Measurements from ENCODE around the gene AURKAIP1. TPM values are rescaled to one million over a fixed set of nuclear protein-coding genes. Genes with fewer than 3 reads are reported as not detected.
A peak's percentile ranks its signal among the peaks of the same experiment; 100 is the strongest.

Gene AURKAIP1
- total and polyA plus RNA-seq, 9 of the 15 experiments (the other 6 are each of a cell fraction or from before 2014, with no cell fraction given): 7.8 to 478 (median 92.0) TPM

DNA sequence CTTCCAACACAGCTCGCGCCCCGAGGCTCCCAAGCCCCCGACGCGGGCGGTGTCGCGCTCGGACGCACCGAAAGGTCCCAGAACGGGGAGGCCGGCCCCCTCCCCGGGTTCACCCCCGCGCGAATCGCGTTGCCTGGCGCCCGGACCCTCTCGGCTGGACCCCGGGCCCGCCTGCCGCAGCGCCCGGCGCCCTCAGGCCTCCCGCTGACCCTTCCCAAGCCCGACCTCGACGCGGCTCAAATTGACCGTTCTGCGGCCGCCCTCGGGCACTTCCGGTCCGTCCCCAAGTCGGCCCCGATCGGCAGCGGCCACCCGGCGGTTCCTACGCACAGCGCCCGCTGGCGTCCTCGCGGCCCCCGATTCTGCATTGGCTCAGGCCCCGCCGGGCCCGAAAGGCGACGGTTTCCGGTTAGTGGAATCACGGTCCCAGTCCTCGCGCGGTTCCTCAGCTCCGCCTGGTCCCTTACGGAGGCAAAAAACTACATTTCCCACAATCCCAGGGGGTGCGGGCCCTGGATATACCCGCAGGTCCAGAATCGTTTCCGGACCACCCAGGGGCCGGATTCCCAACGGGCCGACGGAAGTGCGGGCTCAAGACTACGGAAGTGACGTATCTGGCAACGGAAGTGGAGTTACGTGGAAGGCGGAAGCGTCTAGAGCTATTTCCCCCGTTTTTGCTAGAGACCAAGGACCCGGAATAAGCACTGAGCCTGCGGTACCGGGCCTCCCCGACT lies at the start of gene AURKAIP1 (continued):
- 0 out of 2 replicates have a peak, but pooled peaks have one; percentile 20 for TF ChIP-seq ZNF282 (CRISPR knock-in tag; IDR thresholded peaks at IDR 0.05)
- no peak for TF ChIP-seq KLF16 (IDR thresholded peaks at IDR 0.05)
- peak; percentile 98 for TF ChIP-seq ELF1 (tag; IDR thresholded peaks at IDR 0.05)
- no peak; the same call in 1 of the 2 replicates for TF ChIP-seq SNIP1 (IDR thresholded peaks at IDR 0.05; ENCODE audit: low read depth)
- TF ChIP-seq, protein P1, sequence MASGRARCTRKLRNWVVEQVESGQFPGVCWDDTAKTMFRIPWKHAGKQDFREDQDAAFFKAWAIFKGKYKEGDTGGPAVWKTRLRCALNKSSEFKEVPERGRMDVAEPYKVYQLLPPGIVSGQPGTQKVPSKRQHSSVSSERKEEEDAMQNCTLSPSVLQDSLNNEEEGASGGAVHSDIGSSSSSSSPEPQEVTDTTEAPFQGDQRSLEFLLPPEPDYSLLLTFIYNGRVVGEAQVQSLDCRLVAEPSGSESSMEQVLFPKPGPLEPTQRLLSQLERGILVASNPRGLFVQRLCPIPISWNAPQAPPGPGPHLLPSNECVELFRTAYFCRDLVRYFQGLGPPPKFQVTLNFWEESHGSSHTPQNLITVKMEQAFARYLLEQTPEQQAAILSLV (tag; IDR thresholded peaks at IDR 0.05): peak; percentile 67; the same call in 1 of the 2 replicates
- no peak for TF ChIP-seq ZC3H4 (CRISPR knock-in tag; IDR thresholded peaks at IDR 0.05; ENCODE audit: borderline replicate concordance)
- TF ChIP-seq ZNF445 (CRISPR knock-in tag; IDR thresholded peaks at IDR 0.05; ENCODE audit: low read depth): 0 out of 2 replicates have a peak, but pooled peaks have one; percentile 60
- no peak for TF ChIP-seq ZBTB5 (IDR thresholded peaks at IDR 0.05)
- TF ChIP-seq HBP1 (CRISPR knock-in tag; IDR thresholded peaks at IDR 0.05): peak; percentile 61; the same call in 1 of the 2 replicates
- no peak for TF ChIP-seq FOS (IDR thresholded peaks at IDR 0.05; ENCODE audit: extremely low read depth, insufficient read length)
- peak in 1 of 2 experiments; percentile 18; a peak in 1 of 4 replicates for TF ChIP-seq RAD21 (CRISPR knock-in tag; conservative IDR thresholded peaks at IDR 0.05 in 1 of 2, IDR thresholded peaks at IDR 0.05 in 1 of 2)
- TF ChIP-seq, protein P2, sequence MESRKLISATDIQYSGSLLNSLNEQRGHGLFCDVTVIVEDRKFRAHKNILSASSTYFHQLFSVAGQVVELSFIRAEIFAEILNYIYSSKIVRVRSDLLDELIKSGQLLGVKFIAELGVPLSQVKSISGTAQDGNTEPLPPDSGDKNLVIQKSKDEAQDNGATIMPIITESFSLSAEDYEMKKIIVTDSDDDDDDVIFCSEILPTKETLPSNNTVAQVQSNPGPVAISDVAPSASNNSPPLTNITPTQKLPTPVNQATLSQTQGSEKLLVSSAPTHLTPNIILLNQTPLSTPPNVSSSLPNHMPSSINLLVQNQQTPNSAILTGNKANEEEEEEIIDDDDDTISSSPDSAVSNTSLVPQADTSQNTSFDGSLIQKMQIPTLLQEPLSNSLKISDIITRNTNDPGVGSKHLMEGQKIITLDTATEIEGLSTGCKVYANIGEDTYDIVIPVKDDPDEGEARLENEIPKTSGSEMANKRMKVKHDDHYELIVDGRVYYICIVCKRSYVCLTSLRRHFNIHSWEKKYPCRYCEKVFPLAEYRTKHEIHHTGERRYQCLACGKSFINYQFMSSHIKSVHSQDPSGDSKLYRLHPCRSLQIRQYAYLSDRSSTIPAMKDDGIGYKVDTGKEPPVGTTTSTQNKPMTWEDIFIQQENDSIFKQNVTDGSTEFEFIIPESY (CRISPR knock-in tag; IDR thresholded peaks at IDR 0.05): peak; percentile 92
- TF ChIP-seq BACH1 (tag; IDR thresholded peaks at IDR 0.05): peak; percentile 43; the same call in 1 of the 2 replicates
- peak in 1 of 2 experiments; percentile 96; a peak in 2 of 4 replicates for TF ChIP-seq KDM4B (IDR thresholded peaks at IDR 0.05; ENCODE audit: borderline replicate concordance in 2 of 2, low read depth in 1 of 2)
- TF ChIP-seq, protein P3, sequence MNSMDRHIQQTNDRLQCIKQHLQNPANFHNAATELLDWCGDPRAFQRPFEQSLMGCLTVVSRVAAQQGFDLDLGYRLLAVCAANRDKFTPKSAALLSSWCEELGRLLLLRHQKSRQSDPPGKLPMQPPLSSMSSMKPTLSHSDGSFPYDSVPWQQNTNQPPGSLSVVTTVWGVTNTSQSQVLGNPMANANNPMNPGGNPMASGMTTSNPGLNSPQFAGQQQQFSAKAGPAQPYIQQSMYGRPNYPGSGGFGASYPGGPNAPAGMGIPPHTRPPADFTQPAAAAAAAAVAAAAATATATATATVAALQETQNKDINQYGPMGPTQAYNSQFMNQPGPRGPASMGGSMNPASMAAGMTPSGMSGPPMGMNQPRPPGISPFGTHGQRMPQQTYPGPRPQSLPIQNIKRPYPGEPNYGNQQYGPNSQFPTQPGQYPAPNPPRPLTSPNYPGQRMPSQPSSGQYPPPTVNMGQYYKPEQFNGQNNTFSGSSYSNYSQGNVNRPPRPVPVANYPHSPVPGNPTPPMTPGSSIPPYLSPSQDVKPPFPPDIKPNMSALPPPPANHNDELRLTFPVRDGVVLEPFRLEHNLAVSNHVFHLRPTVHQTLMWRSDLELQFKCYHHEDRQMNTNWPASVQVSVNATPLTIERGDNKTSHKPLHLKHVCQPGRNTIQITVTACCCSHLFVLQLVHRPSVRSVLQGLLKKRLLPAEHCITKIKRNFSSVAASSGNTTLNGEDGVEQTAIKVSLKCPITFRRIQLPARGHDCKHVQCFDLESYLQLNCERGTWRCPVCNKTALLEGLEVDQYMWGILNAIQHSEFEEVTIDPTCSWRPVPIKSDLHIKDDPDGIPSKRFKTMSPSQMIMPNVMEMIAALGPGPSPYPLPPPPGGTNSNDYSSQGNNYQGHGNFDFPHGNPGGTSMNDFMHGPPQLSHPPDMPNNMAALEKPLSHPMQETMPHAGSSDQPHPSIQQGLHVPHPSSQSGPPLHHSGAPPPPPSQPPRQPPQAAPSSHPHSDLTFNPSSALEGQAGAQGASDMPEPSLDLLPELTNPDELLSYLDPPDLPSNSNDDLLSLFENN (IDR thresholded peaks at IDR 0.05; ENCODE audit: low read depth in 2 of 2, low read length in 2 of 2): peak; percentile 39 to 55; a peak in 2 of 4 replicates

All from K562 (cell line).